H1 (cell line): ENCODE measurements around the gene NFIA.

Experiments
- CEBPB ChIP-seq: IDR thresholded peaks from 2 replicates; pipeline ENCODE4 v1.6.1; 2012; ENCODE audit warnings: low read depth, low read length
- CTBP2 ChIP-seq: IDR thresholded peaks from 2 replicates; pipeline ENCODE4 v1.7.0; 2011; ENCODE audit warnings: borderline replicate concordance, mild to moderate bottlenecking, moderate library complexity, mixed read lengths, low read length; ENCODE audit not compliant: insufficient read depth, insufficient read length
- EP300 ChIP-seq, 2 experiments: IDR thresholded peaks; 1 replicate in 1 of 2; 2 replicates in 1 of 2; pipeline ENCODE4 v1.6.1; 2011 to 2012; ENCODE audit warnings: low read depth in 2 of 2, low read length in 2 of 2, mild to moderate bottlenecking in 2 of 2, borderline replicate concordance in 1 of 2, inconsistent platforms in 1 of 2, moderate library complexity in 1 of 2
- GABPA ChIP-seq: IDR thresholded peaks from 2 replicates; pipeline ENCODE4 v1.6.1; 2011; ENCODE audit warnings: mild to moderate bottlenecking, low read length, moderate library complexity, borderline replicate concordance; ENCODE audit not compliant: insufficient read depth
- POLR2A ChIP-seq, 2 experiments: IDR thresholded peaks; 1 replicate in 1 of 2; 2 replicates in 1 of 2; pipeline ENCODE4 v1.6.1; 2011; ENCODE audit warnings: low read depth in 2 of 2, low read length in 2 of 2, mild to moderate bottlenecking in 2 of 2; ENCODE audit errors: control extremely low read depth in 1 of 2
- POLR2AphosphoS5 ChIP-seq: IDR thresholded peaks from 2 replicates; pipeline ENCODE4 v1.6.1; 2011; ENCODE audit warnings: low read depth, low read length
- TEAD4 ChIP-seq: IDR thresholded peaks from 2 replicates; pipeline ENCODE4 v1.6.1; 2012; ENCODE audit warnings: low read depth, low read length, inconsistent platforms, mixed read lengths
- YY1 ChIP-seq: IDR thresholded peaks from 2 replicates; pipeline ENCODE4 v1.6.1; 2011; ENCODE audit warnings: low read depth, mild to moderate bottlenecking, low read length
- TF ChIP-seq, protein P1 (sequence below), 3 experiments: IDR thresholded peaks; 1 replicate in 2 of 3; 2 replicates in 1 of 3; pipeline versions ENCODE4 v1.5.1 to v1.6.1; 2011; ENCODE audit warnings: low read length in 3 of 3, mild to moderate bottlenecking in 3 of 3, inconsistent platforms in 2 of 3, low read depth in 1 of 3, moderate library complexity in 1 of 3; ENCODE audit not compliant: insufficient read depth in 1 of 3; ENCODE audit errors: control extremely low read depth in 1 of 3
- TF ChIP-seq, protein P2 (sequence below): IDR thresholded peaks from 2 replicates; pipeline ENCODE4 v1.6.1; 2012; ENCODE audit warnings: inconsistent platforms

DNA sequence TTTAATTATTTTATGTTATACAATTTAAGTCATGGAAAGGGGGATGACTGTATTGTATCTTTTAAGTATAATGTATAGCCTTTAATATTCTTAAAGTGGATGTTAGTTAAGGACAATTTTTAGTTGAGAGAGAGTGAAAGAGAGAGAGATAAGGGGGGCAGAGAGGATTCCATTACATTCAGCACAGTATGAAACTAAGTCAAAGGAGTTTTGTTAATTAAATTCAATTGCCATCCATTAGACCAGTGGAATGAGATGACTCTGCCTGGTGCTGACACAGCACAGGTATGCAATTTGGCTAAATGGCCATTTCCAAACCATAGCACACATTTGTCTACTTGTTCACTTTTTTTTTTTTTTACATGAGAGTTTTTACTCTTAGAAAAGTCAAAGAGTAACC, 27.5 kb downstream of the NFIA start:
- TF ChIP-seq, protein P1, sequence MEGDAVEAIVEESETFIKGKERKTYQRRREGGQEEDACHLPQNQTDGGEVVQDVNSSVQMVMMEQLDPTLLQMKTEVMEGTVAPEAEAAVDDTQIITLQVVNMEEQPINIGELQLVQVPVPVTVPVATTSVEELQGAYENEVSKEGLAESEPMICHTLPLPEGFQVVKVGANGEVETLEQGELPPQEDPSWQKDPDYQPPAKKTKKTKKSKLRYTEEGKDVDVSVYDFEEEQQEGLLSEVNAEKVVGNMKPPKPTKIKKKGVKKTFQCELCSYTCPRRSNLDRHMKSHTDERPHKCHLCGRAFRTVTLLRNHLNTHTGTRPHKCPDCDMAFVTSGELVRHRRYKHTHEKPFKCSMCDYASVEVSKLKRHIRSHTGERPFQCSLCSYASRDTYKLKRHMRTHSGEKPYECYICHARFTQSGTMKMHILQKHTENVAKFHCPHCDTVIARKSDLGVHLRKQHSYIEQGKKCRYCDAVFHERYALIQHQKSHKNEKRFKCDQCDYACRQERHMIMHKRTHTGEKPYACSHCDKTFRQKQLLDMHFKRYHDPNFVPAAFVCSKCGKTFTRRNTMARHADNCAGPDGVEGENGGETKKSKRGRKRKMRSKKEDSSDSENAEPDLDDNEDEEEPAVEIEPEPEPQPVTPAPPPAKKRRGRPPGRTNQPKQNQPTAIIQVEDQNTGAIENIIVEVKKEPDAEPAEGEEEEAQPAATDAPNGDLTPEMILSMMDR (IDR thresholded peaks at IDR 0.05; ENCODE audit: control extremely low read depth in 1 of 3, insufficient read depth in 1 of 3, low read depth in 1 of 3, low read length in 3 of 3): no peak
- TF ChIP-seq POLR2A (IDR thresholded peaks at IDR 0.05; ENCODE audit: control extremely low read depth in 1 of 2, low read depth in 2 of 2, low read length in 2 of 2) (no peak), POLR2AphosphoS5 (no peak), GABPA (no peak), EP300 (IDR thresholded peaks at IDR 0.05; ENCODE audit: borderline replicate concordance in 1 of 2, low read depth in 2 of 2, low read length in 2 of 2) (no peak), YY1 (no peak), TEAD4 (no peak), CTBP2 (no peak), CEBPB (no peak)
- TF ChIP-seq, protein P2, sequence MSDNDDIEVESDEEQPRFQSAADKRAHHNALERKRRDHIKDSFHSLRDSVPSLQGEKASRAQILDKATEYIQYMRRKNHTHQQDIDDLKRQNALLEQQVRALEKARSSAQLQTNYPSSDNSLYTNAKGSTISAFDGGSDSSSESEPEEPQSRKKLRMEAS: no peak
